Stomach (tissue), 4 donors: Measurements from ENCODE around the gene PAPSS1.

Source experiments
- POLR2A ChIP-seq, 4 donors: fragments of 450-650 bp; IDR thresholded peaks; one replicate each; pipeline ENCODE4 v1.6.1; 2016; ENCODE audit warnings: antibody characterized with exemption in 4 of 4, control low read depth in 2 of 4, mild to moderate bottlenecking in 1 of 4, moderate library complexity in 1 of 4
- POLR2AphosphoS5 ChIP-seq, 3 donors: sonication (generic); formaldehyde crosslinking; IDR thresholded peaks; one replicate each; pipeline ENCODE4 v1.6.1; 2016; ENCODE audit warnings: antibody characterized with exemption in 3 of 3

- no peak for TF ChIP-seq POLR2AphosphoS5 (IDR thresholded peaks at IDR 0.05)
- no peak for TF ChIP-seq POLR2A (IDR thresholded peaks at IDR 0.05)
Measured at GRCh38 chr4:107755841-107756356, 35.9 kb upstream of the PAPSS1 start.
